IMR-90 (cell line): ENCODE measurements around the gene PKP4. TPM values are rescaled to one million over a fixed set of nuclear protein-coding genes. Genes with fewer than 3 reads are reported as not detected.

ENCODE experiments used
- ATAC-seq: fragments of 200-7000 bp; cut with Tn5 transposase; 2 replicates; pipeline ENCODE4 v1.9.1; 2020; ENCODE audit warnings: low read depth, mild to moderate bottlenecking, moderate library complexity
- BruUV-seq: library from RNA; stranded (reverse); fragments of 400-500 nt; replicated peaks from 2 replicates; lab custom pipeline; 2021; lab: Mats Ljungman, UMichigan
- CTCF ChIA-PET: fragments of 300-600 bp; formaldehyde crosslinking; extraction: SDS; loops from one replicate; lab custom pipeline; 2021; ENCODE audit warnings: antibody characterized with exemption; lab: Yijun Ruan, JAX
- POLR2A ChIA-PET: fragments of 300-600 bp; sonication (Branson Sonifier 250); formaldehyde crosslinking; loops from one replicate; lab custom pipeline; 2022; ENCODE audit warnings: antibody characterized with exemption; ENCODE audit not compliant: unreplicated experiment; lab: Charles Lee
- DNase-seq: peaks from one replicate; pipeline ENCODE4 v3.0.0; 2013
- H2AFZ ChIP-seq: replicated peaks from 2 replicates; pipeline ENCODE3; 2013; ENCODE audit warnings: low read length, mild to moderate bottlenecking; ENCODE audit not compliant: poor library complexity
- H2AK5ac ChIP-seq: 2 replicates; pipeline ENCODE4 v1.6.1; 2013; ENCODE audit warnings: low read depth, low read length, inconsistent platforms
- H2AK9ac ChIP-seq: replicated peaks from 2 replicates; pipeline ENCODE3; 2013; ENCODE audit warnings: mild to moderate bottlenecking, low read depth, low read length, moderate library complexity; ENCODE audit not compliant: poor library complexity
- H2BK120ac ChIP-seq: 2 replicates; pipeline ENCODE4 v1.6.1; 2013; ENCODE audit warnings: low read depth, low read length, inconsistent platforms
- H2BK15ac ChIP-seq: 3 replicates; pipeline ENCODE4 v1.6.1; 2013; ENCODE audit warnings: low read depth, low read length, inconsistent platforms
- H2BK20ac ChIP-seq: 2 replicates; pipeline ENCODE4 v1.6.1; 2013; ENCODE audit warnings: low read depth, mild to moderate bottlenecking, inconsistent platforms, low read length, moderate library complexity
- H2BK5ac ChIP-seq: 2 replicates; pipeline ENCODE4 v1.6.1; 2013; ENCODE audit warnings: mild to moderate bottlenecking, low read depth, low read length, inconsistent platforms; ENCODE audit not compliant: poor library complexity, severe bottlenecking
- H3K14ac ChIP-seq: replicated peaks from 2 replicates; pipeline ENCODE4 v1.6.1; 2013; ENCODE audit warnings: low read depth, low read length, inconsistent platforms
- H3K18ac ChIP-seq: 2 replicates; pipeline ENCODE4 v1.6.1; 2013; ENCODE audit warnings: low read depth, low read length, control low read depth
- H3K23ac ChIP-seq: 2 replicates; pipeline ENCODE4 v1.6.1; 2013; ENCODE audit warnings: low read depth, low read length, inconsistent platforms
- H3K27ac ChIP-seq: 2 replicates; pipeline ENCODE4 v1.5.1; 2013; ENCODE audit warnings: mild to moderate bottlenecking, control low read depth, low read length; ENCODE audit not compliant: insufficient read depth
- H3K27me3 ChIP-seq: 2 replicates; pipeline ENCODE4 v1.6.1; 2013; ENCODE audit warnings: low read length; ENCODE audit not compliant: control insufficient read depth, insufficient read depth
- H3K36me3 ChIP-seq: 2 replicates; pipeline ENCODE4 v1.6.1; 2013; ENCODE audit warnings: low read length, mixed read lengths; ENCODE audit not compliant: control insufficient read depth, insufficient read depth
- H3K4ac ChIP-seq: 2 replicates; pipeline ENCODE4 v1.6.1; 2013; ENCODE audit warnings: low read depth, low read length, inconsistent platforms
- H3K4me1 ChIP-seq: 2 replicates; pipeline ENCODE4 v1.6.1; 2013; ENCODE audit warnings: low read length, mixed read lengths; ENCODE audit not compliant: control insufficient read depth, insufficient read depth
- H3K4me2 ChIP-seq: 2 replicates; pipeline ENCODE4 v1.6.1; 2013; ENCODE audit warnings: low read depth, mild to moderate bottlenecking, control low read depth, low read length, moderate library complexity
- H3K4me3 ChIP-seq: 2 replicates; pipeline ENCODE4 v1.5.1; 2013; ENCODE audit warnings: low read depth, mild to moderate bottlenecking, control low read depth, low read length, moderate library complexity; ENCODE audit not compliant: insufficient read depth
- H3K56ac ChIP-seq: 2 replicates; pipeline ENCODE4 v1.6.1; 2013; ENCODE audit warnings: low read length, inconsistent platforms; ENCODE audit not compliant: insufficient read depth; ENCODE audit errors: extremely low read depth
- H3K79me1 ChIP-seq, 2 experiments: 2 replicates each; pipeline ENCODE4 v1.6.1; 2013; ENCODE audit warnings: low read length in 2 of 2, inconsistent platforms in 1 of 2, low read depth in 1 of 2
- H3K9ac ChIP-seq: 2 replicates; pipeline ENCODE4 v1.6.1; 2013; ENCODE audit warnings: low read depth, low read length, control low read depth
- H3K9me1 ChIP-seq: 2 replicates; pipeline ENCODE4 v1.6.1; 2013; ENCODE audit warnings: low read length, inconsistent platforms; ENCODE audit not compliant: insufficient read depth
- H3K9me3 ChIP-seq: 2 replicates; pipeline ENCODE4 v1.6.1; 2013; ENCODE audit warnings: low read length; ENCODE audit not compliant: control insufficient read depth, insufficient read depth
- H4K20me1 ChIP-seq: 2 replicates; pipeline ENCODE4 v1.6.1; 2013; ENCODE audit warnings: low read length, inconsistent platforms; ENCODE audit not compliant: insufficient read depth
- H4K5ac ChIP-seq: 2 replicates; pipeline ENCODE4 v1.6.1; 2013; ENCODE audit warnings: mild to moderate bottlenecking, low read depth, low read length, control low read depth
- H4K8ac ChIP-seq, 2 experiments: 2 replicates each; pipeline ENCODE4 v1.6.1; 2013; ENCODE audit warnings: low read depth in 2 of 2, low read length in 2 of 2, control low read depth in 1 of 2, inconsistent platforms in 1 of 2
- H4K91ac ChIP-seq: 2 replicates; pipeline ENCODE4 v1.6.1; 2013; ENCODE audit warnings: low read depth, low read length, inconsistent platforms; ENCODE audit not compliant: insufficient read depth
- BHLHE40 ChIP-seq: fragments of 150-350 bp; IDR thresholded peaks from 2 replicates; pipeline ENCODE4 v1.6.1; 2016; ENCODE audit warnings: mild to moderate bottlenecking, low read depth, low read length
- CEBPB ChIP-seq: IDR thresholded peaks from 2 replicates; pipeline ENCODE4 v1.6.1; 2012; ENCODE audit warnings: low read depth, low read length, improper control_type of control experiment
- CHD1 ChIP-seq: IDR thresholded peaks from 2 replicates; pipeline ENCODE4 v1.6.1; 2012; ENCODE audit warnings: low read depth, low read length, improper control_type of control experiment
- FOS ChIP-seq: fragments of 150-350 bp; IDR thresholded peaks from 2 replicates; pipeline ENCODE4 v1.6.1; 2016; ENCODE audit warnings: low read depth, low read length
- MAFK ChIP-seq: IDR thresholded peaks from 2 replicates; pipeline ENCODE4 v1.6.1; 2012; ENCODE audit warnings: low read depth, low read length, improper control_type of control experiment
- MAZ ChIP-seq: IDR thresholded peaks from 2 replicates; pipeline ENCODE4 v1.6.1; 2012; ENCODE audit warnings: low read depth, mild to moderate bottlenecking, low read length, improper control_type of control experiment, moderate library complexity, borderline replicate concordance
- MXI1 ChIP-seq: IDR thresholded peaks from 2 replicates; pipeline ENCODE4 v1.6.1; 2012; ENCODE audit warnings: low read depth, mild to moderate bottlenecking, low read length, moderate library complexity, borderline replicate concordance
- NFE2L2 ChIP-seq: fragments of 150-350 bp; IDR thresholded peaks from 2 replicates; pipeline ENCODE4 v1.6.1; 2016; ENCODE audit warnings: low read depth, mild to moderate bottlenecking, low read length
- POLR2A ChIP-seq: IDR thresholded peaks from 2 replicates; pipeline ENCODE4 v1.6.1; 2012; ENCODE audit warnings: mild to moderate bottlenecking, low read depth, low read length
- RAD21 ChIP-seq: IDR thresholded peaks from 2 replicates; pipeline ENCODE4 v1.6.1; 2012; ENCODE audit warnings: low read length, improper control_type of control experiment
- RFX5 ChIP-seq: IDR thresholded peaks from 2 replicates; pipeline ENCODE4 v1.8.0; 2012; ENCODE audit warnings: low read depth, mild to moderate bottlenecking, low read length, moderate library complexity
- SMC3 ChIP-seq: fragments of 150-350 bp; IDR thresholded peaks from 2 replicates; pipeline ENCODE4 v1.6.1; 2016; ENCODE audit warnings: low read depth, mild to moderate bottlenecking, antibody characterized with exemption, low read length, moderate library complexity
- WGBS, 2 experiments: methylation state at CpG; one replicate each; pipeline versions ENCODE4 v1.1.5 to v1.1.7; 2013; ENCODE audit warnings: missing lambda C conversion rate in 2 of 2; ENCODE audit not compliant: insufficient read length in 1 of 2; ENCODE audit errors: extremely low coverage in 2 of 2; 5-methylcytosine and 5-hydroxymethylcytosine counted together
- dilution Hi-C: fragments of 300-500 bp; cut with HindIII; formaldehyde crosslinking; loops from one replicate; pipeline ENCODE4 v1.14.3; 2018; ENCODE audit warnings: low sequenced_read_pairs; ENCODE audit not compliant: unreplicated experiment
- in situ Hi-C: fragments of 300-500 bp; cut with MboI; formaldehyde crosslinking; loops from 3 replicates; pipeline ENCODE4 v1.14.3; 2019; ENCODE audit warnings: low sequenced_read_pairs, inconsistent platforms, mixed read lengths
- intact Hi-C: fragments of 100-400 bp; cut with micrococcal nuclease; formaldehyde crosslinking; loops from 2 replicates; pipeline ENCODE4 v1.10.0; 2022
- polyA plus RNA-seq, 3 experiments: library from polyadenylated mRNA; depleted of rRNA; stranded (reverse); fragments of >200 nt; gene quantifications; 2 replicates each; pipeline ENCODE4 v1.2.3, GENCODE V29; 2012; ENCODE audit warnings: low replicate concordance in 1 of 3
- total RNA-seq: library from RNA; depleted of rRNA; stranded (reverse); fragments of >200 nt; gene quantifications from 2 replicates; pipeline ENCODE4 v1.2.3, GENCODE V29; 2012
- TF ChIP-seq, protein P1 (sequence below): fragments of 150-350 bp; IDR thresholded peaks from 2 replicates; pipeline ENCODE4 v1.6.1; 2016; ENCODE audit warnings: low read depth, mild to moderate bottlenecking, low read length, moderate library complexity, borderline replicate concordance
- TF ChIP-seq, protein P2 (sequence below): conservative IDR thresholded peaks from 2 replicates; pipeline ENCODE4 v1.5.1; 2012; ENCODE audit warnings: mild to moderate bottlenecking, low read depth, low read length, improper control_type of control experiment
- TF ChIP-seq, protein P3 (sequence below): fragments of 150-350 bp; IDR thresholded peaks from 2 replicates; pipeline ENCODE4 v1.6.1; 2017; ENCODE audit warnings: mild to moderate bottlenecking, antibody characterized with exemption, low read length, low read depth

Gene PKP4
- total and polyA plus RNA-seq, 2 of the 4 experiments (the other 2 are of a cell fraction) = 20.1 to 37.8 TPM

DNA sequence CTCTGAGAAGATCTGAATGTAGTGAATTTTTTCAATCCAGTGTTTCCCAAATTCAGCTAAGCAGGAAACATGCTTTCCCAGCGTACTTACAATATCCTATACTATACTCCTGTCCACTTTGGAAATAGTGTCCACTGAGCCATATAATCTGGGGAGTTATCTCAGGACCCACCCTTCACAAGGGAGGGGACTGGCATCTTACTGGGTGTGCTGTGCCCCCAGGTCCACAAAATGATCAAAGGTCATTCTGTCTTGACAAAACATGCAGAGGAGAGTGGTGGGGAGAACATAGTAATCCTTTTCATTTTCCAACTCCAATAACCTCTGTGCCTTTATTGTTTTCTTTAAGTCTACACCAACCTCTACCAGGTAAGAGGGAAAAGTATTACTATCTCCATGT, 258.6 kb downstream of the PKP4 start:
- H3K56ac ChIP-seq = no peak overlapping the region
- no peak overlapping the region for H3K23ac ChIP-seq
- H2AFZ ChIP-seq = no peak overlapping the region
- H3K18ac ChIP-seq = no peak overlapping the region
- no peak overlapping the region for H3K4me3 ChIP-seq
- no peak overlapping the region for H2BK20ac ChIP-seq
- H3K9me1 ChIP-seq = no peaks in the 10 kb centered on the region
- dilution Hi-C loops = no loop called here
- no TSS peak for BruUV-seq
- H3K9ac ChIP-seq = no peak overlapping the region
- 0 out of 2 replicates have a peak, but pooled peaks cover 2% of the 10 kb centered on the region for H3K9me3 ChIP-seq
- H2AK9ac ChIP-seq = no peak overlapping the region
- H3K4me1 ChIP-seq = no peaks in the 10 kb centered on the region
- no peak overlapping the region for H4K5ac ChIP-seq
- no peak overlapping the region for H4K91ac ChIP-seq
- H2BK5ac ChIP-seq = no peak overlapping the region
- H3K79me1 ChIP-seq = no peaks in the 10 kb centered on the region
- ChIA-PET POLR2A (no interaction called here), CTCF (no interaction called here)
- no peak overlapping the region for H2BK15ac ChIP-seq
- no peaks in the 10 kb centered on the region for H3K36me3 ChIP-seq
- no peak overlapping the region for H3K4me2 ChIP-seq
- intact Hi-C loops = no loop called here
- in situ Hi-C loops = no loop called here
- H2BK120ac ChIP-seq = no peak overlapping the region
- no peak overlapping the region for H4K8ac ChIP-seq
- TF ChIP-seq BHLHE40 (no peak), RAD21 (no peak), MAFK (no peak), CEBPB (no peak), FOS (no peak), SMC3 (no peak), CHD1 (no peak), RFX5 (no peak), MAZ (no peak), NFE2L2 (no peak), MXI1 (no peak), POLR2A (no peak)
- TF ChIP-seq, protein P1, sequence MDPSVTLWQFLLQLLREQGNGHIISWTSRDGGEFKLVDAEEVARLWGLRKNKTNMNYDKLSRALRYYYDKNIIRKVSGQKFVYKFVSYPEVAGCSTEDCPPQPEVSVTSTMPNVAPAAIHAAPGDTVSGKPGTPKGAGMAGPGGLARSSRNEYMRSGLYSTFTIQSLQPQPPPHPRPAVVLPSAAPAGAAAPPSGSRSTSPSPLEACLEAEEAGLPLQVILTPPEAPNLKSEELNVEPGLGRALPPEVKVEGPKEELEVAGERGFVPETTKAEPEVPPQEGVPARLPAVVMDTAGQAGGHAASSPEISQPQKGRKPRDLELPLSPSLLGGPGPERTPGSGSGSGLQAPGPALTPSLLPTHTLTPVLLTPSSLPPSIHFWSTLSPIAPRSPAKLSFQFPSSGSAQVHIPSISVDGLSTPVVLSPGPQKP = no peak
- TF ChIP-seq, protein P2, sequence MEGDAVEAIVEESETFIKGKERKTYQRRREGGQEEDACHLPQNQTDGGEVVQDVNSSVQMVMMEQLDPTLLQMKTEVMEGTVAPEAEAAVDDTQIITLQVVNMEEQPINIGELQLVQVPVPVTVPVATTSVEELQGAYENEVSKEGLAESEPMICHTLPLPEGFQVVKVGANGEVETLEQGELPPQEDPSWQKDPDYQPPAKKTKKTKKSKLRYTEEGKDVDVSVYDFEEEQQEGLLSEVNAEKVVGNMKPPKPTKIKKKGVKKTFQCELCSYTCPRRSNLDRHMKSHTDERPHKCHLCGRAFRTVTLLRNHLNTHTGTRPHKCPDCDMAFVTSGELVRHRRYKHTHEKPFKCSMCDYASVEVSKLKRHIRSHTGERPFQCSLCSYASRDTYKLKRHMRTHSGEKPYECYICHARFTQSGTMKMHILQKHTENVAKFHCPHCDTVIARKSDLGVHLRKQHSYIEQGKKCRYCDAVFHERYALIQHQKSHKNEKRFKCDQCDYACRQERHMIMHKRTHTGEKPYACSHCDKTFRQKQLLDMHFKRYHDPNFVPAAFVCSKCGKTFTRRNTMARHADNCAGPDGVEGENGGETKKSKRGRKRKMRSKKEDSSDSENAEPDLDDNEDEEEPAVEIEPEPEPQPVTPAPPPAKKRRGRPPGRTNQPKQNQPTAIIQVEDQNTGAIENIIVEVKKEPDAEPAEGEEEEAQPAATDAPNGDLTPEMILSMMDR = no peak
- TF ChIP-seq, protein P3, sequence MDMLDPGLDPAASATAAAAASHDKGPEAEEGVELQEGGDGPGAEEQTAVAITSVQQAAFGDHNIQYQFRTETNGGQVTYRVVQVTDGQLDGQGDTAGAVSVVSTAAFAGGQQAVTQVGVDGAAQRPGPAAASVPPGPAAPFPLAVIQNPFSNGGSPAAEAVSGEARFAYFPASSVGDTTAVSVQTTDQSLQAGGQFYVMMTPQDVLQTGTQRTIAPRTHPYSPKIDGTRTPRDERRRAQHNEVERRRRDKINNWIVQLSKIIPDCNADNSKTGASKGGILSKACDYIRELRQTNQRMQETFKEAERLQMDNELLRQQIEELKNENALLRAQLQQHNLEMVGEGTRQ = no peak
- H3K27me3 ChIP-seq = no peaks in the 10 kb centered on the region; the same call in none of the 2 replicates
- WGBS, 2 experiments = no CpG with 5 or more reads among the region's 1 CpG
- DNase-seq (no peak), ATAC-seq (no peak)
- H3K14ac ChIP-seq = no peak overlapping the region
- no peak overlapping the region for H2AK5ac ChIP-seq
- no peak overlapping the region for H3K4ac ChIP-seq
- H4K20me1 ChIP-seq = no peaks in the 10 kb centered on the region
- H3K27ac ChIP-seq = no peak overlapping the region
